ENCODE results near the gene NT5C3A. TPM values are rescaled to one million over a fixed set of nuclear protein-coding genes. Genes with fewer than 3 reads are reported as not detected.

NT5C3A gene
- total RNA-seq, 3 donors from 2014 or later, result 22.2 to 42.3 (median 27.5) TPM

GRCh38 chr7:33076737-33077136 lies 14.2 kb upstream of the NT5C3A start:
- DNase-seq (ENCODE audit: low spot score in 2 of 2), result no peak
- TF ChIP-seq CTCF (IDR thresholded peaks at IDR 0.05) (no peak), POLR2A (IDR thresholded peaks at IDR 0.05) (no peak), POLR2AphosphoS5 (IDR thresholded peaks at IDR 0.05) (no peak)
- Histone ChIP-seq H3K4me3 (no peak overlapping the region), H3K27ac (no peak overlapping the region), H3K27me3 (no peaks in the 10 kb centered on the region), H3K9me3 (no peaks in the 10 kb centered on the region), H3K36me3 (no peaks in the 10 kb centered on the region), H3K4me1 (no peaks in the 10 kb centered on the region)
- intact Hi-C loops (cut with DNase I; ENCODE audit: low total_unique reads), result no loop called here

GRCh38 chr7:33075818-33076518 lies 13.4 kb upstream of the NT5C3A start:
- Histone ChIP-seq H3K27ac (no peak overlapping the region), H3K4me3 (no peak overlapping the region), H3K27me3 (no peaks in the 10 kb centered on the region), H3K4me1 (no peaks in the 10 kb centered on the region), H3K36me3 (no peaks in the 10 kb centered on the region), H3K9me3 (peaks cover 0 to 1% of the 10 kb centered on the region in 2 donors)
- DNase-seq (ENCODE audit: low spot score in 2 of 2), result no peak
- TF ChIP-seq CTCF (IDR thresholded peaks at IDR 0.05), result no peak
- TF ChIP-seq POLR2A (IDR thresholded peaks at IDR 0.05), result no peak
- no peak for TF ChIP-seq POLR2AphosphoS5 (IDR thresholded peaks at IDR 0.05)
- intact Hi-C loops (cut with DNase I; ENCODE audit: low total_unique reads), result no loop called here

GRCh38 chr7:33073243-33073642 lies 10.7 kb upstream of the NT5C3A start:
- TF ChIP-seq CTCF (IDR thresholded peaks at IDR 0.05), result no peak
- no peak for TF ChIP-seq POLR2AphosphoS5 (IDR thresholded peaks at IDR 0.05)
- no peak for TF ChIP-seq POLR2A (IDR thresholded peaks at IDR 0.05)
- intact Hi-C loops (cut with DNase I; ENCODE audit: low total_unique reads), result no loop called here
- no peaks in the 10 kb centered on the region for H3K27me3 ChIP-seq
- no peak for DNase-seq (ENCODE audit: low spot score in 2 of 2)
- H3K4me1 ChIP-seq, result no peaks in the 10 kb centered on the region
- no peak overlapping the region for H3K4me3 ChIP-seq
- H3K9me3 ChIP-seq, result peaks cover 7 to 18% of the 10 kb centered on the region in 2 donors
- H3K27ac ChIP-seq, result no peak overlapping the region
- H3K36me3 ChIP-seq, result no peaks in the 10 kb centered on the region

GRCh38 chr7:33072471-33072870 lies 9.9 kb upstream of the NT5C3A start:
- H3K27me3 ChIP-seq, result no peaks in the 10 kb centered on the region
- DNase-seq (ENCODE audit: low spot score in 2 of 2), result no peak
- intact Hi-C loops (cut with DNase I; ENCODE audit: low total_unique reads), result no loop called here

More at GRCh38 chr7:33072471-33072870, 9.9 kb upstream of the NT5C3A start:
- H3K36me3 ChIP-seq, result no peaks in the 10 kb centered on the region
- TF ChIP-seq POLR2AphosphoS5 (IDR thresholded peaks at IDR 0.05) (no peak), CTCF (IDR thresholded peaks at IDR 0.05) (no peak), POLR2A (IDR thresholded peaks at IDR 0.05) (no peak)
- H3K27ac ChIP-seq, result no peak overlapping the region
- H3K9me3 ChIP-seq, result peaks cover 7 to 18% of the 10 kb centered on the region in 2 donors
- H3K4me1 ChIP-seq, result no peaks in the 10 kb centered on the region
- no peak overlapping the region for H3K4me3 ChIP-seq
